H9 (cell line): Measurements from ENCODE around the gene NFASC. TPM values are rescaled to one million over a fixed set of nuclear protein-coding genes. Genes with fewer than 3 reads are reported as not detected.
A peak's percentile ranks its signal among the peaks of the same experiment; 100 is the strongest.

Experiments used
- DNase-seq: peaks from one replicate; pipeline ENCODE4 v3.0.0-alpha.2; 2017
- H2AFZ ChIP-seq: one replicate; pipeline ENCODE4 v1.6.1; 2013; ENCODE audit warnings: mild to moderate bottlenecking, low read length, control low read depth, moderate library complexity
- H2AK5ac ChIP-seq: 2 replicates; pipeline ENCODE4 v1.6.1; 2013; ENCODE audit warnings: low read length, control low read depth, mixed read lengths; ENCODE audit not compliant: insufficient read length
- H2BK120ac ChIP-seq: one replicate; pipeline ENCODE4 v1.6.1; 2013; ENCODE audit warnings: low read depth, mild to moderate bottlenecking, low read length, control low read depth, inconsistent platforms; ENCODE audit not compliant: poor library complexity, severe bottlenecking
- H2BK12ac ChIP-seq: 2 replicates; pipeline ENCODE4 v1.6.1; 2013; ENCODE audit warnings: low read length, control low read depth, mixed read lengths, low read depth; ENCODE audit not compliant: insufficient read length
- H2BK15ac ChIP-seq: 2 replicates; pipeline ENCODE4 v1.6.1; 2013; ENCODE audit warnings: low read depth, low read length, control low read depth
- H2BK20ac ChIP-seq: one replicate; pipeline ENCODE4 v1.6.1; 2013; ENCODE audit warnings: low read depth, mild to moderate bottlenecking, low read length, control low read depth, inconsistent platforms; ENCODE audit not compliant: poor library complexity, severe bottlenecking
- H2BK5ac ChIP-seq: 2 replicates; pipeline ENCODE4 v1.6.1; 2013; ENCODE audit warnings: low read length, control low read depth, mixed read lengths; ENCODE audit not compliant: insufficient read length
- H3K14ac ChIP-seq: 2 replicates; pipeline ENCODE4 v1.6.1; 2013; ENCODE audit warnings: low read length, control low read depth; ENCODE audit not compliant: insufficient read depth
- H3K18ac ChIP-seq: 2 replicates; pipeline ENCODE4 v1.6.1; 2013; ENCODE audit warnings: low read depth, mild to moderate bottlenecking, mixed read lengths, low read length, control low read depth; ENCODE audit not compliant: insufficient read length
- H3K23ac ChIP-seq: 2 replicates; pipeline ENCODE4 v1.6.1; 2013; ENCODE audit warnings: low read length, control low read depth, mixed read lengths, low read depth; ENCODE audit not compliant: insufficient read length
- H3K23me2 ChIP-seq: 2 replicates; pipeline ENCODE4 v1.6.1; 2013; ENCODE audit warnings: low read depth, mild to moderate bottlenecking, mixed read lengths, low read length, control low read depth; ENCODE audit not compliant: insufficient read length, poor library complexity, severe bottlenecking
- H3K27ac ChIP-seq: 2 replicates; pipeline ENCODE4 v1.5.1; 2013; ENCODE audit warnings: low read length, control low read depth, mixed read lengths, low read depth; ENCODE audit not compliant: insufficient read length
- H3K27me3 ChIP-seq: 2 replicates; pipeline ENCODE4 v1.6.1; 2013; ENCODE audit warnings: low read length, control low read depth, inconsistent platforms; ENCODE audit not compliant: insufficient read depth
- H3K4ac ChIP-seq: 2 replicates; pipeline ENCODE4 v1.6.1; 2013; ENCODE audit warnings: low read depth, mild to moderate bottlenecking, control low read depth, inconsistent platforms, low read length, moderate library complexity
- H3K4me1 ChIP-seq: 2 replicates; pipeline ENCODE4 v1.6.1; 2013; ENCODE audit warnings: low read length, control low read depth, inconsistent platforms; ENCODE audit not compliant: insufficient read depth
- H3K4me2 ChIP-seq: 2 replicates; pipeline ENCODE4 v1.6.1; 2013; ENCODE audit warnings: low read length, control low read depth, mixed read lengths; ENCODE audit not compliant: insufficient read length, insufficient read depth
- H3K56ac ChIP-seq: 2 replicates; pipeline ENCODE4 v1.6.1; 2013; ENCODE audit warnings: low read depth, mild to moderate bottlenecking, mixed read lengths, low read length, control low read depth; ENCODE audit not compliant: insufficient read length
- H3K79me1 ChIP-seq: 2 replicates; pipeline ENCODE4 v1.6.1; 2013; ENCODE audit warnings: low read depth, mild to moderate bottlenecking, moderate library complexity, low read length, control low read depth, inconsistent platforms; ENCODE audit not compliant: insufficient read depth, poor library complexity, severe bottlenecking
- H3K79me2 ChIP-seq: 2 replicates; pipeline ENCODE4 v1.6.1; 2013; ENCODE audit warnings: low read length, control low read depth, inconsistent platforms; ENCODE audit not compliant: insufficient read depth
- H3K9ac ChIP-seq: 2 replicates; pipeline ENCODE4 v1.6.1; 2013; ENCODE audit warnings: low read length, control low read depth, mixed read lengths; ENCODE audit not compliant: insufficient read length; ENCODE audit errors: extremely low read depth
- H3K9me3 ChIP-seq: one replicate; pipeline ENCODE4 v1.6.1; 2013; ENCODE audit warnings: low read depth, low read length, inconsistent platforms; ENCODE audit not compliant: control insufficient read depth
- H3T11ph ChIP-seq: one replicate; pipeline ENCODE4 v1.6.1; 2013; ENCODE audit warnings: mild to moderate bottlenecking, low read length, control low read depth, inconsistent platforms
- H4K20me1 ChIP-seq: one replicate; pipeline ENCODE4 v1.6.1; 2013; ENCODE audit not compliant: control insufficient read depth, insufficient read length, insufficient read depth
- H4K5ac ChIP-seq: 2 replicates; pipeline ENCODE4 v1.6.1; 2013; ENCODE audit warnings: low read depth, mild to moderate bottlenecking, mixed read lengths, low read length, control low read depth; ENCODE audit not compliant: insufficient read length
- H4K8ac ChIP-seq: replicated peaks from 2 replicates; pipeline ENCODE4 v1.6.1; 2013; ENCODE audit warnings: low read length, control low read depth, mixed read lengths, low read depth; ENCODE audit not compliant: insufficient read length
- H4K91ac ChIP-seq: 2 replicates; pipeline ENCODE4 v1.6.1; 2013; ENCODE audit warnings: low read depth, mild to moderate bottlenecking, moderate library complexity, mixed read lengths, low read length, control low read depth; ENCODE audit not compliant: insufficient read length
- H3K27ac Mint-ChIP-seq, 3 experiments: 2 replicates in 2 of 3; 3 replicates in 1 of 3; pipeline ENCODE4 v1.8.0; 2020 to 2021; ENCODE audit warnings: mixed read lengths in 3 of 3, mild to moderate bottlenecking in 1 of 3, moderate library complexity in 1 of 3
- H3K27me3 Mint-ChIP-seq: 2 replicates; pipeline ENCODE4 v1.8.0; 2021; ENCODE audit warnings: low read depth, mild to moderate bottlenecking, moderate library complexity, mixed read lengths
- H3K36me3 Mint-ChIP-seq, 3 experiments: 2 replicates in 2 of 3; 3 replicates in 1 of 3; pipeline ENCODE4 v1.8.0; 2020 to 2021; ENCODE audit warnings: low read depth in 3 of 3, mixed read lengths in 3 of 3; ENCODE audit not compliant: insufficient read depth in 1 of 3
- H3K4me1 Mint-ChIP-seq, 2 experiments: 2 replicates each; pipeline ENCODE4 v1.8.0; 2020; ENCODE audit warnings: mixed read lengths in 2 of 2
- H3K4me3 Mint-ChIP-seq, 2 experiments: 2 replicates in 1 of 2; 3 replicates in 1 of 2; pipeline ENCODE4 v1.8.0; 2020 to 2021; ENCODE audit warnings: mild to moderate bottlenecking in 2 of 2, mixed read lengths in 2 of 2, moderate library complexity in 1 of 2
- H3K9me3 Mint-ChIP-seq, 2 experiments: 2 replicates in 1 of 2; 3 replicates in 1 of 2; pipeline ENCODE4 v1.8.0; 2020; ENCODE audit warnings: mild to moderate bottlenecking in 2 of 2, mixed read lengths in 2 of 2, moderate library complexity in 1 of 2
- WGBS: extraction: QIAGEN DNeasy Blood & Tissue Kit; methylation state at CpG from one replicate; pipeline ENCODE4 v1.1.7; 2013; ENCODE audit warnings: missing lambda C conversion rate, low lambda C conversion rate, mixed read lengths; ENCODE audit not compliant: insufficient read length; ENCODE audit errors: extremely low coverage; 5-methylcytosine and 5-hydroxymethylcytosine counted together
- total RNA-seq: library from RNA; stranded (reverse); gene quantifications from 2 replicates; pipeline ENCODE4 v1.2.1, GENCODE V29; 2021
- TF ChIP-seq, protein P1 (sequence below): fragments of 200-600 bp; sonication (generic); conservative IDR thresholded peaks from 3 replicates; pipeline ENCODE4 v1.8.0; 2021; ENCODE audit warnings: antibody characterized with exemption, mild to moderate bottlenecking

Gene NFASC
- total RNA-seq, 1 experiment from 2014 or later, result 5.0 TPM

GRCh38 chr1:204927673-204928641 lies 57.3 kb downstream of the NFASC start:
- no peak overlapping the region for H2BK12ac ChIP-seq
- H3K27ac ChIP-seq, result no peak overlapping the region
- H3K27me3 Mint-ChIP-seq, result no peaks in the 10 kb centered on the region
- no peak overlapping the region for H2BK20ac ChIP-seq
- WGBS, result no CpG with 5 or more reads among the region's 11 CpGs
- no peaks in the 10 kb centered on the region for H3K36me3 Mint-ChIP-seq
- H3K4me1 ChIP-seq, result peaks cover 26% of the 10 kb centered on the region
- H2BK15ac ChIP-seq, result no peak overlapping the region
- H2BK5ac ChIP-seq, result no peak overlapping the region
- no peaks in the 10 kb centered on the region for H3K9me3 Mint-ChIP-seq
- peak overlapping the region in 2 of 3 experiments; percentile 16 to 60; a peak in 4 of 7 replicates for H3K27ac Mint-ChIP-seq
- H3K23me2 ChIP-seq, result no peaks in the 10 kb centered on the region
- no peak overlapping the region for H4K91ac ChIP-seq
- H3K4me3 Mint-ChIP-seq, result peak overlapping the region in 1 of 2 experiments; percentile 25; a peak in 4 of 5 replicates
- no peak overlapping the region for H3K9ac ChIP-seq
- no peaks in the 10 kb centered on the region for H3K79me2 ChIP-seq
- H3K23ac ChIP-seq, result no peak overlapping the region
- DNase-seq, result peak; percentile 58
- H3K18ac ChIP-seq, result no peak overlapping the region
- H3K56ac ChIP-seq, result no peak overlapping the region
- peaks cover 27 to 30% of the 10 kb centered on the region in 2 experiments for H3K4me1 Mint-ChIP-seq
- H4K20me1 ChIP-seq, result peaks cover 3% of the 10 kb centered on the region
- no peak overlapping the region for H4K5ac ChIP-seq
- H3K9me3 ChIP-seq, result no peaks in the 10 kb centered on the region
- TF ChIP-seq, protein P1, sequence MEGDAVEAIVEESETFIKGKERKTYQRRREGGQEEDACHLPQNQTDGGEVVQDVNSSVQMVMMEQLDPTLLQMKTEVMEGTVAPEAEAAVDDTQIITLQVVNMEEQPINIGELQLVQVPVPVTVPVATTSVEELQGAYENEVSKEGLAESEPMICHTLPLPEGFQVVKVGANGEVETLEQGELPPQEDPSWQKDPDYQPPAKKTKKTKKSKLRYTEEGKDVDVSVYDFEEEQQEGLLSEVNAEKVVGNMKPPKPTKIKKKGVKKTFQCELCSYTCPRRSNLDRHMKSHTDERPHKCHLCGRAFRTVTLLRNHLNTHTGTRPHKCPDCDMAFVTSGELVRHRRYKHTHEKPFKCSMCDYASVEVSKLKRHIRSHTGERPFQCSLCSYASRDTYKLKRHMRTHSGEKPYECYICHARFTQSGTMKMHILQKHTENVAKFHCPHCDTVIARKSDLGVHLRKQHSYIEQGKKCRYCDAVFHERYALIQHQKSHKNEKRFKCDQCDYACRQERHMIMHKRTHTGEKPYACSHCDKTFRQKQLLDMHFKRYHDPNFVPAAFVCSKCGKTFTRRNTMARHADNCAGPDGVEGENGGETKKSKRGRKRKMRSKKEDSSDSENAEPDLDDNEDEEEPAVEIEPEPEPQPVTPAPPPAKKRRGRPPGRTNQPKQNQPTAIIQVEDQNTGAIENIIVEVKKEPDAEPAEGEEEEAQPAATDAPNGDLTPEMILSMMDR, result peak; percentile 43; the same call in 2 of the 3 replicates
- H3K4me2 ChIP-seq, result no peak overlapping the region
- no peak overlapping the region for H2BK120ac ChIP-seq
- H3K14ac ChIP-seq, result no peak overlapping the region
- no peaks in the 10 kb centered on the region for H3K79me1 ChIP-seq
- no peak overlapping the region for H3T11ph ChIP-seq
- H3K4ac ChIP-seq, result no peak overlapping the region
- H2AK5ac ChIP-seq, result no peak overlapping the region
- H3K27me3 ChIP-seq, result no peaks in the 10 kb centered on the region
- H2AFZ ChIP-seq, result no peak overlapping the region
- H4K8ac ChIP-seq, result no peak overlapping the region
